T-helper 17 cell (primary cell): Measurements from ENCODE around the gene FAM186B. TPM values are rescaled to one million over a fixed set of nuclear protein-coding genes. Genes with fewer than 3 reads are reported as not detected.
"Not testable (repeated sequence)": the region's sequence is repeated elsewhere in the genome, so short reads cannot be mapped to it uniquely, and the experiment has no call there.

ENCODE experiments used
- ATAC-seq: fragments of 150-1000 bp; cut with Tn5 transposase; 2 replicates; pipeline ENCODE4 v1.10.0; 2021; ENCODE audit warnings: mild to moderate bottlenecking, moderate library complexity
- DNase-seq, 3 donors: peaks; one replicate each; pipeline versions ENCODE4 v3.0.0 to v3.0.0-alpha.2; 2020 to 2021
- H3K9me3 ChIP-seq: one replicate; pipeline ENCODE4 v1.7.0; 2013; ENCODE audit warnings: low read length, mild to moderate bottlenecking; ENCODE audit not compliant: control insufficient read depth, poor library complexity, severe bottlenecking
- H3K27ac Mint-ChIP-seq: one replicate; pipeline ENCODE4 v1.8.0; 2022; ENCODE audit warnings: mild to moderate bottlenecking, moderate library complexity, mixed read lengths
- H3K27me3 Mint-ChIP-seq: one replicate; pipeline ENCODE4 v1.8.0; 2022; ENCODE audit warnings: mixed read lengths
- H3K36me3 Mint-ChIP-seq: one replicate; pipeline ENCODE4 v1.8.0; 2022; ENCODE audit warnings: low read depth, mixed read lengths
- H3K4me1 Mint-ChIP-seq: one replicate; pipeline ENCODE4 v1.8.0; 2022; ENCODE audit warnings: mild to moderate bottlenecking, mixed read lengths
- H3K4me3 Mint-ChIP-seq: one replicate; pipeline ENCODE4 v1.8.0; 2022; ENCODE audit warnings: mild to moderate bottlenecking, moderate library complexity, mixed read lengths
- total RNA-seq, 4 donors: library from RNA in 2 of 4; stranded (reverse) in 2 of 4; gene quantifications; one replicate each; pipeline ENCODE4 v1.2.3 and lab custom pipeline; 2022 to 2026

FAM186B gene
- total RNA-seq, 2 donors from 2014 or later: 0.37 to 0.39 TPM

DNA sequence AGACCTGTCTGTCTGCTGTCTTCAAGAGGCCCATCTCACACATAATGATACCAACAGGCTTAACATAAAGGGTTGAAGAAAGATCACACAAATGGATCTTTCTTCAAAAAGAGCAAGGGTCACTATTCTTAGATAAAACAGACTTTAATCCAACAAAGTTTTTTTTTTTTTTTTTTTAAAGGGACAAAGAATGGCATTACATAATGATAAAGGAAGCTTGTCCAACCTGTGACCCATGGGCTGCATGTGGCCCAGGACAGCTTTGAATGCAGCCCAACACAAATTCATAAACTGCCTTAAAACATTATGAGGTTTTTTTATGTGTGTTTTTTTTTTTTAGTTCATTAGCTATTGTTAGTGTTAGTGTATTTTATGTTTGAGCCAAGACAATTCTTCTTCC, 6.8 kb upstream of the FAM186B start:
- Mint-ChIP-seq H3K36me3 (no peaks in the 10 kb centered on the region), H3K27ac (no peak overlapping the region), H3K27me3 (peaks cover 14% of the 10 kb centered on the region), H3K4me3 (no peak overlapping the region), H3K4me1 (peaks cover 2% of the 10 kb centered on the region)
- no peak for ATAC-seq
- no peaks in the 10 kb centered on the region for H3K9me3 ChIP-seq
- no peak for DNase-seq

DNA sequence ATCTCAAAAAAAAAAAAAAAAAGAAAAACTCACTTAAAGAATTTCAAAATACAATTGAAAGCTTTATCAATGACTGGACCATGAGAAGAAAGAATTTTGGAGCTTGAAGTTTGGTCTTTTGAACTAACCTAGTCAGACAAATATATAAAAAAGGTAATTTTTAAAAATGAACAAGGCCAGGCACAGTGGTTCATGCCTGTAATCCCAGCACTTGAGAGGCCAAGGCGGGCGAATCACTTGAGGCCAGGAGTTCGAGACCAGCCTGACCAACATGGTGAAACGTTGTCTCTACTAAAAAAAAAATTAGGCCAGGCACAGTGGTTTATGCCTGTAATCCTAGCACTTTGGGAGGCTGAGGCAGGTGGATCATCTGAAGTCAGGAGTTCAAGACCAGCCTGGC, 5.3 kb upstream of the FAM186B start:
- H3K27me3 Mint-ChIP-seq: peaks cover 15% of the 10 kb centered on the region
- ATAC-seq, DNase-seq, H3K27ac Mint-ChIP-seq, H3K9me3 ChIP-seq, H3K4me1 Mint-ChIP-seq, H3K36me3 Mint-ChIP-seq, H3K4me3 Mint-ChIP-seq: not testable (repeated sequence)

DNA sequence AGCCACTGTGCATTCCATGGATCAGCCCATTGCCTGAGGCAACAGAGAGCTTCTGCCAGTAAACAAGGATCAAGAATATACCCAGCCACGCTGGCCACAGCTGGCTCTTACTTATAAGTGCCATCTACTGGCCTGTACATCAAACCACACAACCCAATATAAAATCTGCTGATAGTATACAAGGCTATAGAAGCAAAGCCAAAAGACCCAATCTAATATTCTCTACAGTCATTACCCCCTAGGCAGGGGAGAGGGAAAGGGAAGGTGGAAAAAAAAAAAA, 4.4 kb upstream of the FAM186B start:
- no peak for ATAC-seq
- H3K36me3 Mint-ChIP-seq: no peaks in the 10 kb centered on the region
- no peaks in the 10 kb centered on the region for H3K9me3 ChIP-seq
- H3K27me3 Mint-ChIP-seq: peaks cover 15% of the 10 kb centered on the region
- no peak for DNase-seq
- H3K4me3 Mint-ChIP-seq: no peak overlapping the region
- no peak overlapping the region for H3K27ac Mint-ChIP-seq
- no peaks in the 10 kb centered on the region for H3K4me1 Mint-ChIP-seq

DNA sequence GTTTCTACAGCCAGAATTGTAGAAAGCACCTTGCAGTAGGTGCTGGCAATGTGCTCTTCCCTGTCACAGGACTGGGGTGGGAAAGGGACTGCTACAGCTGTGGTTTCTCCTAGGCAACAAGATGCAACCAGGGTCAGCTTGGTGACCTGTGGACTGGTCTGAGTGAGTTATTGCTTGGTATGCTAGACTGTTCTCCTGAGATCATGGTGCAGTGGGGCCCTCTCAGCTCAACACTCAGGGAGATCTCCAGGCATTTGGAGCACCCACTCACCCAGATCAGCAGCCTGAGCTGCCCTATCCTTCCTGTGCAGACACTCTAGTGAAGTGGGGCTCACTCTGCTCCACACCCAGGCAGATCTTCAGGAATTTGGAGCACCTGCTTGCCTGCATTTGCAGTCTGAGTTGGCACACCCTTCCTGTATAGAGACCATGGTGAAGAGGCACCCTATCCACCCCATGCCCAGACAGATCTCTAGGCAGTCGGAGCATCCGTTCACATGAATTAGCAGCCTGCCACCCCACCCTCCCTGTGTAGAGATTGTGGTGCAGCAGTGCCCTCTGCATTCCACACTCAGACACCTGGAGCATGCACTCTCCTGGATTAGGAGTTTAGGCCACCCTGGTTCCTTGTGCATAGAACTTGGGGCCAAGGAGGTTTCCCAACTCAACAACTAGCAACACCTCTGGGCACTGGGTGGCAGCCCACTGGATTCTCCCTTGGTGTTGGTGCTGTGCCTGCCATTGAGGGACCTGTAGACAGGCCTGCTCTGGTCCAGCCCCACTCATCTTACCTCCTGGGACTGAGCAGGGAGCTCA, 3.8 kb upstream of the FAM186B start:
- H3K9me3 ChIP-seq: no peaks in the 10 kb centered on the region
- no peaks in the 10 kb centered on the region for H3K4me1 Mint-ChIP-seq

DNA sequence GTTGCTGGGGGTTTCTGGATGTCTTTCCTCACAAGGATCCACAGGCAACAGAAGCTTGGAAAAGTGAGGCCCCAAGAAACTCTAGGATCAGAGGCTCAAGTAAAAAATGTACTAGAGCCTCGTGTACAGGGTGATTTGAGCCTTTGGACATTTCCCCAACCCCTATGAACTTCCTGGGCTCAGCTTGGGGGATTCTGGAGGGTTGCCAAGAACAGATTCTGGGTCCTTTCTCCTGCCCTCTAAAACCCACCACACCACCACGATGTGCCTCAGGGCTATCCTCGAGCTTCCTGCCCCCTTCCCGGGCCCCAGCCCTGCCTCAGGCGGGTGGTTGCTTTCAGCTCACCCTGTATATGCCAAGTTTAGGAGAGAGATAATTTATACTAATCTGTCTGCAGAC, 583 bp downstream of the FAM186B start:
- no peak for ATAC-seq
- no peak for DNase-seq
- H3K4me1 Mint-ChIP-seq: peaks cover 2% of the 10 kb centered on the region
- H3K27me3 Mint-ChIP-seq: peaks cover 8% of the 10 kb centered on the region
- H3K9me3 ChIP-seq: no peaks in the 10 kb centered on the region
- peak overlapping the region; percentile 63 for H3K27ac Mint-ChIP-seq
- H3K4me3 Mint-ChIP-seq: no peak overlapping the region
- H3K36me3 Mint-ChIP-seq: no peaks in the 10 kb centered on the region

More for the DNA sequence above, 3.8 kb upstream of the FAM186B start:
- no peak for ATAC-seq
- no peak for DNase-seq
- H3K36me3 Mint-ChIP-seq: no peaks in the 10 kb centered on the region
- H3K4me3 Mint-ChIP-seq: no peak overlapping the region
- peaks cover 15% of the 10 kb centered on the region for H3K27me3 Mint-ChIP-seq
- no peak overlapping the region for H3K27ac Mint-ChIP-seq

DNA sequence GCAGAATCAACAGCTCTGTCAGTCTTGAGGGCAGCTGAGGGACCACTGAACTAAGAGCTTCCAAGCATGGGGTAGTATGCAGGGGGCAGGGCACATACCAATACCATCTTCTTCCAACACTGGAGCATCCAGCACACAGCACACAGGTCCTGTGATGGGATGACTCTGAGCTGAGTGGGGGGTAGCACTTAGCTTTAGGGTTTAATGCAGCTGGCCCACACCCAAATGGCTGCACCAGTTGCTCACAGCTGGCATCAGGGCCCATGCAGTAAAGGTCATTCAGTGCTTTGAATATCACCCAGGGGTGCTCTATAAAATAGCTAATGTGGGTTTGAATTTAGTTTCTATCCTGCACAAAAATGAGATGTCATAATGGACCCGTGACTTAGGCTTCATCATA, 1.7 kb downstream of the FAM186B start:
- H3K9me3 ChIP-seq: no peaks in the 10 kb centered on the region
- DNase-seq (no peak), ATAC-seq (no peak)
- Mint-ChIP-seq H3K4me3 (no peak overlapping the region), H3K27ac (no peak overlapping the region), H3K27me3 (peaks cover 8% of the 10 kb centered on the region), H3K4me1 (peaks cover 4% of the 10 kb centered on the region), H3K36me3 (no peaks in the 10 kb centered on the region)

DNA sequence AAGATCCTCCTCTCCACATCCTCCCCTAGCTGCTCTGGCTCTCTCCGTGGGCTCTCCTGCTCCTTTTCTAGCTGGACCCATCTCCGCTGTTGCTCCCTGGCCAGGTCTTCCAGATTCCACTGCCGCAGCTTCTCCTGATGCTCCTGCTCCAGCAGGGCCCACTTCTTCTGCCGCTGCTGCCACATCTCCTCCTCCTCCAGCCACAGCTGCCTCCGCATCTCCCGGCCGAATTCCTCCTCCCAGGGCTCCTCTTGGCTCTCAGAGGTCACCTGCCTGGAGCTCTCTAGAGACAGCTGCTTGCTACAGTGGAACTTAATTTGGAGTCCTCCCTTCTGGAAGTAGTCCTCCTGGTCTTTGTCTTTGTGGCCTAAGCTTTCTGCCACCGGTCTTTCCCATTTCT, 5.5 kb downstream of the FAM186B start:
- H3K4me3 Mint-ChIP-seq: no peak overlapping the region
- H3K27me3 Mint-ChIP-seq: no peaks in the 10 kb centered on the region
- DNase-seq (no peak), ATAC-seq (no peak)
- peaks cover 4% of the 10 kb centered on the region for H3K4me1 Mint-ChIP-seq
- no peaks in the 10 kb centered on the region for H3K36me3 Mint-ChIP-seq
- no peaks in the 10 kb centered on the region for H3K9me3 ChIP-seq
- no peak overlapping the region for H3K27ac Mint-ChIP-seq

DNA sequence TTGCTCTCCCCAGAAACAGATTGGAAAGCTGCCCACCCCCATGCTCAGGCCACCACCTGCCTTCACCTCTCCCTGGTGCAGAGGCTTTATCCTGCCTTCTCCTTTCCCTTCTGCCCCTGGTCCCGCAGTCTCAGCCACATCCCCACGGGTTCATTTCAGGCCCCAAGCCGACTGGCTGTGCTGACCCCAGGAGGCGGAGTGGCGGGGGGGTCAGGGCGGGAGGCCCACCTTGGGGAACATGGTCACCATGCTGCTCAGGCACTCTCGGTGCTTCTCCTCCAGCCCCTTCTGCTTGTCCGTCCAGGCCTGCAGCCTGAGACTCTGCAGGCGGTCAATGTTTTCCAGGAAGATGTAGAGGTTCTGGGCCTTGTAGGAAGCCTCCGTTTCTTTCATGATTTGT, 6.9 kb downstream of the FAM186B start:
- H3K27ac Mint-ChIP-seq: no peak overlapping the region
- H3K4me1 Mint-ChIP-seq: peaks cover 4% of the 10 kb centered on the region
- H3K27me3 Mint-ChIP-seq: no peaks in the 10 kb centered on the region
- H3K4me3 Mint-ChIP-seq: no peak overlapping the region
- no peaks in the 10 kb centered on the region for H3K36me3 Mint-ChIP-seq
- DNase-seq: no peak
- H3K9me3 ChIP-seq: no peaks in the 10 kb centered on the region
- ATAC-seq: no peak

DNA sequence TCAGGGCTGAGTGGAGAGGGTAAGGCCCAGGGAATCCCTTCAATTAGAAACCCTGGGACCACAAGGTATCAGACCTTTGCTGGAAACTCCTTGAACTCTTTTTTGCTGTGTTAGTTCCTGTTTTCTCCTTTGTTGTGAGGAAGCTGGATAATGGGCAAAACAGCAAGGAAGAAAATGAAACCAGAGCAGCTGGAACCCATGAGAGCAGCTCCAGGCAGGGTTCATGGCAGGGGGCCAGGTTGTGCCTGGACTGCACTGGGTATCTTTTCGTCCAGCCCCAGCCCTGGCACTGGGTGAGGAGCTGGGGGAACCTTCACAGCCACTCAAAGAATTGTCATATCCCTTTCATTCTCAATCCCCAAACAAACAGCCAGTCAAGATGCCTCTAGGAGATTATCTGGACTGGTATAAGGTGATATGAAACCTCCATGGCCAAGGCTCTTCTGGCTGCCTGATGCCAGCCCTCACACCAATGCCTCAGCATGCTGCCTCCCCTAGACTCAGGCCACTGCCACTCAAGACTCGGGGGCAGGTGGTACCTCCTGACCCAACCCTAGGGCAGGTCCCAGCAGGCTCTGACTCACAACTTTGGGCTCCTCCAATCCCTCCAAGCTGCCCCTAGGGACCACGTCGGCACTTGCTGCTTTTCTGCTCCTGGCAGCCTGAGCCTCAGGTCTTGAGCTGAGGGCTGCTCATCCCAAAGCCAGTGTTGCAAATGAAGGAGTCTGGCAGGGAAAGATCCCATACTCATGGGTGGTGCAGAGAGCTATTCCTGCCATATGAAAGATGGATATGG, 16.5 kb downstream of the FAM186B start:
- no peak overlapping the region for H3K27ac Mint-ChIP-seq
- ATAC-seq (no peak), DNase-seq (no peak)
- no peaks in the 10 kb centered on the region for H3K27me3 Mint-ChIP-seq
- no peak overlapping the region for H3K4me3 Mint-ChIP-seq
- H3K4me1 Mint-ChIP-seq: no peaks in the 10 kb centered on the region
- H3K36me3 Mint-ChIP-seq: no peaks in the 10 kb centered on the region
- H3K9me3 ChIP-seq: no peaks in the 10 kb centered on the region

DNA sequence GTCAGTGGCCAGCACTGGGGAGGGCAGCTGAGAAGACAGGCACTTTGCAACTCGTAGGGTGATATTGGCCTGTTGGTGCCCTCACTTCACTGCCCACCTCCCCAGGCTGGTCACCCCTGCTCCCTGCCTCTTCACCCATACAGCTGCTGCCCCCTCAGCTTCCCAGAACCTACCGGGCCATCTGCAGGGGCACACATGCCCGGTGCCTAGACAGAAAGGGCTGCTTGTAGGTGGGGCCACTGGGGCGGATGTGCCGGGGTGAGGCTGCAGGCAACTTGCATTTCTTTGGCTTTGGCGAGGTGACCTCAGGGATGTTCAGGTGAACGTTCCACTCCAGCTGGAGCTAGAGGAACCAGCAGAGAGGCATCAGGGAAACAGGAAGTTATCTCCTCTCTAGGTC, 17.2 kb downstream of the FAM186B start:
- no peaks in the 10 kb centered on the region for H3K4me1 Mint-ChIP-seq
- DNase-seq (no peak), ATAC-seq (no peak)
- no peaks in the 10 kb centered on the region for H3K27me3 Mint-ChIP-seq
- no peak overlapping the region for H3K27ac Mint-ChIP-seq
- H3K9me3 ChIP-seq: no peaks in the 10 kb centered on the region
- no peak overlapping the region for H3K4me3 Mint-ChIP-seq
- no peaks in the 10 kb centered on the region for H3K36me3 Mint-ChIP-seq

DNA sequence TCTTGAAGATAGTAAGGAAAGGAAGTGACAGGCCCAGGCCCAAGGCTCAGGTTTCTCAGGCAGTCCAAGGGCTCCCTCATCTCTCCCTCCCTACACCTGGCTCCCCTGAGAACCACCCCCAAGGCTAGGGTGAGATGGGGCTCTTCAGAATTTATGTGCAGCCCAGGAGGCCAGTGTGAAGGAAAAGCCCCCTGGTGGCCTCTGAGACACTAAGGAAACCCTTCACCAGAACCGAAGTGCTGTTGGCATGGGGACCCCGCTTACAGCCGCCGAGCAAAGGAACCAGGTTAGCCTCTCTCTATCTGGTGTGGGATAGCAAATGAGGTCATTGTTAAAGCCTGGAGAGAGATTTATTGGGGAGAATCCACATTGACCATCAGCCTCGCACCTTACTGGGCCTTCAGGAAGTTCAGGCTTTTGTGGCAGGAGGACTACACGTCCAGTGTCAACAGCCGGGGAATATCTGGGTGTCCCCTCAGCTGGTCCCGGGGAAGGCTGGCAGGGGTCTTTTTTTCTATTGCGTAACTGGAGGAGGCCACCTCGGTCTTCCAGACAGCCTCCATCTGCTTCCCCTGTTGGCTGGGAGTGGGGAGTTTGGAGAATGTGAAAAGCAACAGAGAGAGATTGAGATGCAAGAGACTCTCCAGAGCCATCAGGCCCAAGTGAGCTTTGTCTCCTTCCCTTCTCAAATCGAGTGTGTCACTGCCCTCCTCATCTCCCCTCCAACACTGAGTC, 18.1 kb downstream of the FAM186B start:
- Mint-ChIP-seq H3K4me1 (peaks cover 3% of the 10 kb centered on the region), H3K27ac (no peak overlapping the region), H3K36me3 (peaks cover 2% of the 10 kb centered on the region), H3K27me3 (no peaks in the 10 kb centered on the region), H3K4me3 (no peak overlapping the region)
- ATAC-seq (no peak), DNase-seq (no peak)
- no peaks in the 10 kb centered on the region for H3K9me3 ChIP-seq

DNA sequence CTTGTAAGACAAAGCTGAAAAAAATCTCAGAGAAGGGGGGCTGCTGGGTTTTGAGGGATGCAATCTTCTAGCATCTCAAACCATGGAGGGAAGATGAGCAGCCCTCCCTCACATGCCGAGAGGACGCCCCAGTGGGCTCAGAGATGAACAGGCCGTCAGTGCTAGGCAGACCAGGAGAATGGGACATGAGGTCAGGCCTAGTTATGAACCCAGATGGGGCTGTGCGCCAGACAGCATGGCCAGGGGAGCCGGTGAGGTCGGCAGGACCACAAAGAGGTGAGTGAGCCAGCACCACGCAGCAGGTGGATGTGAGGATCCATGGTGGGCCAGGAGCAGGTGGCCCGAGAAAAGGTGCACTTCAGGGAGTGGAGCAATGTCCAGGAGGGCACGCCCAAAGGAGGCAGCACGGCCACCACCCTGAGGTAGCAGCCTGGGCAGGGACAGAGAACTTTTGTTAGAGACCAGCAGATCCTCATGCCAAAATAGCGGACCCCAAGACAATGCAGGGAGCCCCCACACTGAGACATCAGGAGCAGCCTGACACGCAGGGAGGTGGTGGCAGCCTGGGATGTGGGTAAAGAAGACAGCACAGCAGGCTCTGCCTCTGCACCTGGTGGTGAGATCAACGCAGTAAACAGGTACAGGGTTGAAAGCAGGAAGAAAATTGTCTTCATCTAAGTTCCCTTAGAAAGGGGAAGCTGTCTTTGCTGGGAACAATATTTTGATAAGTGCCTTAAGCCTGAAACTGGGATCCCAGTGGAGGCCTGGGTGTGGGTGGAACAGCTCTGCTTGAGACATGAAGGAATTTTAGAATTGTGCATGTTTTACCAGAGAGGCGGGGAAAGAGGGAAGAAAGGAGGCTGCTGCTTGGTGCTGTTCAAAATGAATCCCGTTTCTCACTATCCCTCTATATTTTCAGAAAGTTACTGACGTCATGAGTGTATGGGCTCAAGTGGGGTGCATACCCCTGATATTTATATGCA, 19.7 kb downstream of the FAM186B start:
- H3K9me3 ChIP-seq: no peaks in the 10 kb centered on the region
- Mint-ChIP-seq H3K27ac (no peak overlapping the region), H3K4me3 (no peak overlapping the region), H3K4me1 (peaks cover 7% of the 10 kb centered on the region), H3K36me3 (peaks cover 2% of the 10 kb centered on the region), H3K27me3 (no peaks in the 10 kb centered on the region)
- no peak for DNase-seq
- ATAC-seq: no peak
